Naive B cell (primary cell): ENCODE results near the gene MYRFL. TPM values are rescaled to one million over a fixed set of nuclear protein-coding genes. Genes with fewer than 3 reads are reported as not detected.
A peak's percentile ranks its signal among the peaks of the same experiment; 100 is the strongest.
"Not testable (repeated sequence)": the region's sequence is repeated elsewhere in the genome, so short reads cannot be mapped to it uniquely, and the experiment has no call there.

Source experiments
- ATAC-seq, 2 donors: fragments of 150-1000 bp; cut with Tn5 transposase; 2 replicates each; pipeline ENCODE4 v1.10.0; 2021; ENCODE audit warnings: low read depth in 2 of 2, mild to moderate bottlenecking in 2 of 2, moderate library complexity in 2 of 2
- DNase-seq: peaks from one replicate; pipeline ENCODE4 v3.0.0; 2022
- H3K27ac Mint-ChIP-seq, 6 donors: one replicate each; pipeline ENCODE4 v1.8.0; 2020 to 2022; ENCODE audit warnings: mild to moderate bottlenecking in 6 of 6, mixed read lengths in 6 of 6, moderate library complexity in 5 of 6, inconsistent platforms in 2 of 6
- H3K27me3 Mint-ChIP-seq, 3 donors: one replicate each; pipeline ENCODE4 v1.8.0; 2021 to 2022; ENCODE audit warnings: mixed read lengths in 3 of 3, mild to moderate bottlenecking in 1 of 3
- H3K36me3 Mint-ChIP-seq, 2 donors: one replicate each; pipeline ENCODE4 v1.8.0; 2020 to 2022; ENCODE audit warnings: mixed read lengths in 2 of 2, inconsistent platforms in 1 of 2, mild to moderate bottlenecking in 1 of 2
- H3K4me1 Mint-ChIP-seq, 3 donors: one replicate each; pipeline ENCODE4 v1.8.0; 2020 to 2022; ENCODE audit warnings: mixed read lengths in 3 of 3, inconsistent platforms in 1 of 3, mild to moderate bottlenecking in 1 of 3, moderate library complexity in 1 of 3
- H3K4me3 Mint-ChIP-seq, 8 donors: one replicate each; pipeline ENCODE4 v1.8.0; 2020 to 2022; ENCODE audit warnings: mild to moderate bottlenecking in 8 of 8, mixed read lengths in 8 of 8, moderate library complexity in 8 of 8, inconsistent platforms in 2 of 8
- H3K9me3 Mint-ChIP-seq, 7 donors: one replicate each; pipeline ENCODE4 v1.8.0; 2020 to 2022; ENCODE audit warnings: mixed read lengths in 7 of 7, mild to moderate bottlenecking in 5 of 7, inconsistent platforms in 2 of 7, moderate library complexity in 1 of 7
- polyA plus RNA-seq, 6 donors: library from polyadenylated mRNA; unstranded; fragments of 300-500 nt; fragmentation: Illumina TruSeq; gene quantifications; one replicate each; pipeline ENCODE4 v1.2.3, GENCODE V29; 2021; ENCODE audit warnings: low read depth in 6 of 6

MYRFL gene
- not detected for polyA plus RNA-seq

- Mint-ChIP-seq H3K36me3 (no peaks in the 10 kb centered on the region), H3K4me1 (no peaks in the 10 kb centered on the region), H3K27ac (no peak within 1 kb of the TSS), H3K4me3 (no peak within 1 kb of the TSS), H3K9me3 (no peaks in the 10 kb centered on the region), H3K27me3 (peaks cover 0 to 14% (median 0%) of the 10 kb centered on the region in 3 donors)
- ATAC-seq (no peak), DNase-seq (no peak)
These were observed at the start of gene MYRFL for GRCh38 chr12:69824966-69825560. MYRFL (plus strand) TSS chr12:69825227; CDS start chr12:69825518, 291 bp downstream.

GRCh38 chr12:69779928-69780327 lies 45.1 kb upstream of the MYRFL start:
- no peak overlapping the region for H3K27ac Mint-ChIP-seq
- no peak for ATAC-seq
- no peak overlapping the region for H3K4me3 Mint-ChIP-seq
- peaks cover 3 to 20% (median 9%) of the 10 kb centered on the region in 3 donors for H3K4me1 Mint-ChIP-seq
- H3K27me3 Mint-ChIP-seq: no peaks in the 10 kb centered on the region
- peaks cover 31 to 37% of the 10 kb centered on the region in 2 donors for H3K36me3 Mint-ChIP-seq
- peaks cover 6 to 23% (median 15%) of the 10 kb centered on the region in 7 donors for H3K9me3 Mint-ChIP-seq
- no peak for DNase-seq

- H3K27ac Mint-ChIP-seq: peak overlapping the region in 1 of 6 donors; percentile 30
- peak overlapping the region in 1 of 8 donors; percentile 22 for H3K4me3 Mint-ChIP-seq
- H3K4me1 Mint-ChIP-seq: peaks cover 3 to 20% (median 9%) of the 10 kb centered on the region in 3 donors
- H3K9me3 Mint-ChIP-seq: peaks cover 6 to 23% (median 15%) of the 10 kb centered on the region in 7 donors
- H3K36me3 Mint-ChIP-seq: peaks cover 41 to 59% of the 10 kb centered on the region in 2 donors
- H3K27me3 Mint-ChIP-seq: no peaks in the 10 kb centered on the region
- DNase-seq (no peak), ATAC-seq (no peak)
These were observed 41.7 kb upstream of the MYRFL start for GRCh38 chr12:69783365-69783764.

- H3K4me3 Mint-ChIP-seq: no peak overlapping the region
- DNase-seq: no peak
- no peak for ATAC-seq
- H3K9me3 Mint-ChIP-seq: peaks cover 7 to 45% (median 23%) of the 10 kb centered on the region in 7 donors
- peaks cover 55 to 71% of the 10 kb centered on the region in 2 donors for H3K36me3 Mint-ChIP-seq
- H3K27me3 Mint-ChIP-seq: no peaks in the 10 kb centered on the region
- H3K27ac Mint-ChIP-seq: no peak overlapping the region
- H3K4me1 Mint-ChIP-seq: no peaks in the 10 kb centered on the region
These were observed 35.7 kb upstream of the MYRFL start for GRCh38 chr12:69789351-69789750.

- H3K4me1 Mint-ChIP-seq: no peaks in the 10 kb centered on the region
- ATAC-seq (no peak), DNase-seq (no peak)
- H3K4me3 Mint-ChIP-seq: no peak overlapping the region
- no peak overlapping the region for H3K27ac Mint-ChIP-seq
- peaks cover 7 to 55% (median 30%) of the 10 kb centered on the region in 7 donors for H3K9me3 Mint-ChIP-seq
- peaks cover 66 to 70% of the 10 kb centered on the region in 2 donors for H3K36me3 Mint-ChIP-seq
- H3K27me3 Mint-ChIP-seq: no peaks in the 10 kb centered on the region
These were observed 32.5 kb upstream of the MYRFL start for GRCh38 chr12:69792533-69792932.

GRCh38 chr12:69807101-69807897 lies 17.7 kb upstream of the MYRFL start:
- H3K4me3 Mint-ChIP-seq, DNase-seq, H3K27me3 Mint-ChIP-seq, H3K27ac Mint-ChIP-seq, H3K4me1 Mint-ChIP-seq, ATAC-seq: not testable (repeated sequence)
- Mint-ChIP-seq H3K9me3 (peaks cover 9 to 37% (median 31%) of the 10 kb centered on the region in 7 donors), H3K36me3 (peaks cover 30 to 40% of the 10 kb centered on the region in 2 donors)

- H3K4me3 Mint-ChIP-seq: no peak overlapping the region
- no peaks in the 10 kb centered on the region for H3K27me3 Mint-ChIP-seq
- no peaks in the 10 kb centered on the region for H3K4me1 Mint-ChIP-seq
- peaks cover 33 to 34% of the 10 kb centered on the region in 2 donors for H3K36me3 Mint-ChIP-seq
- peaks cover 9 to 27% (median 23%) of the 10 kb centered on the region in 7 donors for H3K9me3 Mint-ChIP-seq
- ATAC-seq: no peak
- DNase-seq: no peak
- H3K27ac Mint-ChIP-seq: peak overlapping the region in 1 of 6 donors; percentile 69
These were observed 14.0 kb upstream of the MYRFL start for GRCh38 chr12:69810870-69811498.

- no peak for DNase-seq
- H3K4me3 Mint-ChIP-seq: no peak overlapping the region
- peaks cover 10 to 28% of the 10 kb centered on the region in 2 donors for H3K36me3 Mint-ChIP-seq
- H3K4me1 Mint-ChIP-seq: no peaks in the 10 kb centered on the region
- H3K9me3 Mint-ChIP-seq: no peaks in the 10 kb centered on the region
- no peak for ATAC-seq
- no peak overlapping the region for H3K27ac Mint-ChIP-seq
- no peaks in the 10 kb centered on the region for H3K27me3 Mint-ChIP-seq
These were observed 8.9 kb upstream of the MYRFL start for GRCh38 chr12:69816082-69816481.

- Mint-ChIP-seq H3K27me3 (peaks cover 0 to 4% (median 0%) of the 10 kb centered on the region in 3 donors), H3K4me3 (no peak overlapping the region), H3K27ac (no peak overlapping the region), H3K36me3 (peaks cover 4 to 10% of the 10 kb centered on the region in 2 donors), H3K4me1 (no peaks in the 10 kb centered on the region), H3K9me3 (no peaks in the 10 kb centered on the region)
- DNase-seq: no peak
- ATAC-seq: no peak
These were observed 4.0 kb upstream of the MYRFL start for GRCh38 chr12:69821032-69821455.

- ATAC-seq: no peak
- Mint-ChIP-seq H3K4me1 (no peaks in the 10 kb centered on the region), H3K27ac (no peak overlapping the region), H3K4me3 (no peak overlapping the region), H3K36me3 (peaks cover 0 to 4% of the 10 kb centered on the region in 2 donors), H3K9me3 (no peaks in the 10 kb centered on the region), H3K27me3 (peaks cover 0 to 4% (median 0%) of the 10 kb centered on the region in 3 donors)
- no peak for DNase-seq
These were observed 3.4 kb upstream of the MYRFL start for GRCh38 chr12:69821456-69822159.

- H3K36me3 Mint-ChIP-seq: no peaks in the 10 kb centered on the region
- no peaks in the 10 kb centered on the region for H3K9me3 Mint-ChIP-seq
- no peak for ATAC-seq
- no peak for DNase-seq
- H3K4me1 Mint-ChIP-seq: no peaks in the 10 kb centered on the region
- H3K27ac Mint-ChIP-seq: no peak overlapping the region
- no peak overlapping the region for H3K4me3 Mint-ChIP-seq
- H3K27me3 Mint-ChIP-seq: peaks cover 0 to 4% (median 0%) of the 10 kb centered on the region in 3 donors
These were observed 2.7 kb upstream of the MYRFL start for GRCh38 chr12:69822201-69822860.

GRCh38 chr12:69824028-69824427 lies 999 bp upstream of the MYRFL start:
- no peaks in the 10 kb centered on the region for H3K9me3 Mint-ChIP-seq
- H3K4me1 Mint-ChIP-seq: no peaks in the 10 kb centered on the region
- DNase-seq: no peak
- H3K27me3 Mint-ChIP-seq: peaks cover 0 to 5% (median 0%) of the 10 kb centered on the region in 3 donors
- H3K4me3 Mint-ChIP-seq: no peak overlapping the region
- H3K36me3 Mint-ChIP-seq: no peaks in the 10 kb centered on the region
- H3K27ac Mint-ChIP-seq: no peak overlapping the region
- ATAC-seq: no peak

GRCh38 chr12:69828897-69829296 lies 3.9 kb downstream of the MYRFL start:
- ATAC-seq: no peak

More at GRCh38 chr12:69828897-69829296, 3.9 kb downstream of the MYRFL start:
- no peak overlapping the region for H3K27ac Mint-ChIP-seq
- H3K4me3 Mint-ChIP-seq: no peak overlapping the region
- no peaks in the 10 kb centered on the region for H3K9me3 Mint-ChIP-seq
- DNase-seq: no peak
- no peaks in the 10 kb centered on the region for H3K36me3 Mint-ChIP-seq
- no peaks in the 10 kb centered on the region for H3K4me1 Mint-ChIP-seq
- peaks cover 14 to 22% (median 15%) of the 10 kb centered on the region in 3 donors for H3K27me3 Mint-ChIP-seq
